K562 (cell line): Measurements from ENCODE around the gene MYCBPAP. TPM values are rescaled to one million over a fixed set of nuclear protein-coding genes. Genes with fewer than 3 reads are reported as not detected.

Experiments used
- ELF1 ChIP-seq: fragments of 200-800 bp; sonication (Bioruptor generic); IDR thresholded peaks from 2 replicates; pipeline ENCODE4 v1.6.1; 2016; ENCODE audit warnings: missing genetic modification characterization, missing compliant biosample characterization
- ERF ChIP-seq: fragments of 450-650 bp; formaldehyde crosslinking; IDR thresholded peaks from 2 replicates; pipeline ENCODE4 v1.4.0; 2020; ENCODE audit warnings: mild to moderate bottlenecking, mixed read lengths
- FIP1L1 ChIP-seq: fragments of 200-400 bp; formaldehyde crosslinking; IDR thresholded peaks from 2 replicates; pipeline ENCODE4 v1.6.1; 2018; ENCODE audit warnings: mild to moderate bottlenecking, low read depth, low read length; ENCODE audit not compliant: poor library complexity, severe bottlenecking
- GMEB1 ChIP-seq: fragments of 250-450 bp; sonication (Bioruptor Pico); IDR thresholded peaks from 2 replicates; pipeline ENCODE4 v1.4.0; 2020; ENCODE audit warnings: mild to moderate bottlenecking
- GTF2B ChIP-seq: IDR thresholded peaks from 2 replicates; pipeline ENCODE4 v1.6.1; 2011; ENCODE audit not compliant: insufficient read length; ENCODE audit errors: extremely low read depth
- HNRNPLL ChIP-seq: fragments of 200-400 bp; formaldehyde crosslinking; IDR thresholded peaks from 2 replicates; pipeline ENCODE4 v1.6.1; 2017; ENCODE audit warnings: low read length, low read depth, mild to moderate bottlenecking; ENCODE audit not compliant: poor library complexity, severe bottlenecking
- JUNB ChIP-seq: fragments of 450-650 bp; formaldehyde crosslinking; conservative IDR thresholded peaks from 2 replicates; pipeline ENCODE4 v1.4.0; 2020; ENCODE audit warnings: mild to moderate bottlenecking
- LCOR ChIP-seq: sonication (generic); formaldehyde crosslinking; IDR thresholded peaks from 2 replicates; pipeline ENCODE4 v1.8.0; 2022; ENCODE audit warnings: mild to moderate bottlenecking, missing genetic modification reagents
- MTA3 ChIP-seq: fragments of 450-650 bp; formaldehyde crosslinking; IDR thresholded peaks from 2 replicates; pipeline ENCODE4 v1.6.1; 2017; ENCODE audit warnings: mild to moderate bottlenecking, borderline replicate concordance
- POLR2AphosphoS2 ChIP-seq: IDR thresholded peaks from 2 replicates; pipeline ENCODE4 v1.6.1; 2012; ENCODE audit warnings: low read length, improper control_type of control experiment
- TAL1 ChIP-seq: fragments of 450-650 bp; IDR thresholded peaks from 2 replicates; pipeline ENCODE4 v1.6.1; 2016; ENCODE audit warnings: mild to moderate bottlenecking
- TEAD4 ChIP-seq, 2 experiments: sonication (generic) in 1 of 2; formaldehyde crosslinking in 1 of 2; IDR thresholded peaks; 2 replicates each; pipeline versions ENCODE4 v1.6.1 to v1.8.0; 2012 to 2022; ENCODE audit warnings: borderline replicate concordance in 1 of 2, inconsistent platforms in 1 of 2, low read length in 1 of 2, mild to moderate bottlenecking in 1 of 2, missing genetic modification reagents in 1 of 2
- ZC3H11A ChIP-seq: IDR thresholded peaks from 2 replicates; pipeline ENCODE4 v1.6.1; 2012; ENCODE audit warnings: low read depth, low read length, improper control_type of control experiment
- ZNF143 ChIP-seq: sonication (generic); formaldehyde crosslinking; IDR thresholded peaks from 2 replicates; pipeline ENCODE4 v1.9.0; 2022; ENCODE audit warnings: mild to moderate bottlenecking, missing genetic modification reagents
- ZNF644 ChIP-seq: fragments of 200-800 bp; sonication (Bioruptor generic); IDR thresholded peaks from 2 replicates; pipeline ENCODE4 v1.6.1; 2016; ENCODE audit warnings: low read depth, missing genetic modification characterization, missing compliant biosample characterization
- polyA plus RNA-seq, 8 experiments: library from polyadenylated mRNA; depleted of rRNA in 4 of 8; stranded (reverse) in 5 of 8; unstranded in 3 of 8; fragments of >200 nt; fragmentation: Nextera tagmentation in 2 of 8; fragmentation: Illumina TruSeq in 1 of 8; extraction: Ambion mirVana in 2 of 8; extraction: Trizol in 1 of 8; gene quantifications; 2 replicates each; pipeline versions ENCODE4 v1.2.1 to v1.2.3, GENCODE V29; 2011 to 2014; ENCODE audit warnings: inconsistent platforms in 1 of 8, missing spikeins in 1 of 8
- total RNA-seq, 7 experiments: library from RNA; depleted of rRNA in 6 of 7; stranded (reverse); fragments of >200 nt in 6 of 7; fragmentation: Illumina TruSeq in 2 of 7; extraction: Trizol in 2 of 7; gene quantifications; 2 replicates each; pipeline versions ENCODE4 v1.2.1 to v1.2.3, GENCODE V29; 2011 to 2021; ENCODE audit warnings: low replicate concordance in 1 of 7
- TF ChIP-seq, protein P1 (sequence below): fragments of 450-650 bp; IDR thresholded peaks from 2 replicates; pipeline ENCODE4 v1.6.1; 2016; ENCODE audit warnings: missing biosample characterization, missing genetic modification characterization
- TF ChIP-seq, protein P2 (sequence below): fragments of 450-650 bp; IDR thresholded peaks from 2 replicates; pipeline ENCODE4 v1.6.1; 2014; ENCODE audit warnings: low read depth, mild to moderate bottlenecking, moderate library complexity, borderline replicate concordance
- TF ChIP-seq, protein P3 (sequence below): fragments of 250-450 bp; sonication (Bioruptor Pico); IDR thresholded peaks from 2 replicates; pipeline ENCODE4 v1.4.0; 2020; ENCODE audit warnings: borderline replicate concordance
- TF ChIP-seq, protein P4 (sequence below): fragments of 450-650 bp; IDR thresholded peaks from 2 replicates; pipeline ENCODE4 v1.6.1; 2016; ENCODE audit warnings: low read depth, mild to moderate bottlenecking, moderate library complexity

The MYCBPAP gene
- total and polyA plus RNA-seq, 9 of the 15 experiments (the other 6 are each of a cell fraction or from before 2014, with no cell fraction given), result not detected

- TF ChIP-seq, protein P1, sequence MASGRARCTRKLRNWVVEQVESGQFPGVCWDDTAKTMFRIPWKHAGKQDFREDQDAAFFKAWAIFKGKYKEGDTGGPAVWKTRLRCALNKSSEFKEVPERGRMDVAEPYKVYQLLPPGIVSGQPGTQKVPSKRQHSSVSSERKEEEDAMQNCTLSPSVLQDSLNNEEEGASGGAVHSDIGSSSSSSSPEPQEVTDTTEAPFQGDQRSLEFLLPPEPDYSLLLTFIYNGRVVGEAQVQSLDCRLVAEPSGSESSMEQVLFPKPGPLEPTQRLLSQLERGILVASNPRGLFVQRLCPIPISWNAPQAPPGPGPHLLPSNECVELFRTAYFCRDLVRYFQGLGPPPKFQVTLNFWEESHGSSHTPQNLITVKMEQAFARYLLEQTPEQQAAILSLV, result no peak
- no peak for TF ChIP-seq TAL1
- TF ChIP-seq ERF, result no peak
- peak; percentile 58 for TF ChIP-seq ELF1 (tag)
- no peak for TF ChIP-seq ZNF644 (tag)
- TF ChIP-seq, protein P2, sequence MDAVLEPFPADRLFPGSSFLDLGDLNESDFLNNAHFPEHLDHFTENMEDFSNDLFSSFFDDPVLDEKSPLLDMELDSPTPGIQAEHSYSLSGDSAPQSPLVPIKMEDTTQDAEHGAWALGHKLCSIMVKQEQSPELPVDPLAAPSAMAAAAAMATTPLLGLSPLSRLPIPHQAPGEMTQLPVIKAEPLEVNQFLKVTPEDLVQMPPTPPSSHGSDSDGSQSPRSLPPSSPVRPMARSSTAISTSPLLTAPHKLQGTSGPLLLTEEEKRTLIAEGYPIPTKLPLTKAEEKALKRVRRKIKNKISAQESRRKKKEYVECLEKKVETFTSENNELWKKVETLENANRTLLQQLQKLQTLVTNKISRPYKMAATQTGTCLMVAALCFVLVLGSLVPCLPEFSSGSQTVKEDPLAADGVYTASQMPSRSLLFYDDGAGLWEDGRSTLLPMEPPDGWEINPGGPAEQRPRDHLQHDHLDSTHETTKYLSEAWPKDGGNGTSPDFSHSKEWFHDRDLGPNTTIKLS, result peak; percentile 87
- TF ChIP-seq GTF2B, result no peak
- no peak for TF ChIP-seq JUNB (CRISPR knock-in tag)
- TF ChIP-seq LCOR (CRISPR knock-in tag), result no peak
- 0 out of 2 replicates have a peak, but pooled peaks have one; percentile 10 for TF ChIP-seq ZC3H11A
- TF ChIP-seq, protein P3, sequence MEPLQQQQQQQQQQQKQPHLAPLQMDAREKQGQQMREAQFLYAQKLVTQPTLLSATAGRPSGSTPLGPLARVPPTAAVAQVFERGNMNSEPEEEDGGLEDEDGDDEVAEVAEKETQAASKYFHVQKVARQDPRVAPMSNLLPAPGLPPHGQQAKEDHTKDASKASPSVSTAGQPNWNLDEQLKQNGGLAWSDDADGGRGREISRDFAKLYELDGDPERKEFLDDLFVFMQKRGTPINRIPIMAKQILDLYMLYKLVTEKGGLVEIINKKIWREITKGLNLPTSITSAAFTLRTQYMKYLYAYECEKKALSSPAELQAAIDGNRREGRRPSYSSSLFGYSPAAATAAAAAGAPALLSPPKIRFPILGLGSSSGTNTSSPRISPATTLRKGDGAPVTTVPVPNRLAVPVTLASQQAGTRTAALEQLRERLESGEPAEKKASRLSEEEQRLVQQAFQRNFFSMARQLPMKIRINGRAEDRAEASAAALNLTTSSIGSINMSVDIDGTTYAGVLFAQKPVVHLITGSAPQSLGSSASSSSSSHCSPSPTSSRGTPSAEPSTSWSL, result no peak
- TF ChIP-seq ZNF143, result no peak; the same call in 1 of the 2 replicates
- peak; percentile 94 for TF ChIP-seq FIP1L1
- TF ChIP-seq POLR2AphosphoS2, result no peak
- TF ChIP-seq GMEB1 (CRISPR knock-in tag), result peak; percentile 94
- no peak for TF ChIP-seq TEAD4 (IDR thresholded peaks at IDR 0.05; ENCODE audit: low read length)
- TF ChIP-seq TEAD4 (CRISPR knock-in tag; IDR thresholded peaks at IDR 0.05; ENCODE audit: borderline replicate concordance), result peak; percentile 67; the same call in 1 of the 2 replicates
- TF ChIP-seq MTA3, result peak; percentile 90; the same call in 1 of the 2 replicates
- TF ChIP-seq, protein P4, sequence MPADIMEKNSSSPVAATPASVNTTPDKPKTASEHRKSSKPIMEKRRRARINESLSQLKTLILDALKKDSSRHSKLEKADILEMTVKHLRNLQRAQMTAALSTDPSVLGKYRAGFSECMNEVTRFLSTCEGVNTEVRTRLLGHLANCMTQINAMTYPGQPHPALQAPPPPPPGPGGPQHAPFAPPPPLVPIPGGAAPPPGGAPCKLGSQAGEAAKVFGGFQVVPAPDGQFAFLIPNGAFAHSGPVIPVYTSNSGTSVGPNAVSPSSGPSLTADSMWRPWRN, result 0 out of 2 replicates have a peak, but pooled peaks have one; percentile 16
- peak; percentile 97 for TF ChIP-seq HNRNPLL
Measured at GRCh38 chr17:50478391-50479381, 29.6 kb upstream of the MYCBPAP start, which contains the start of gene RSAD1 (continued).
